K562 (cell line): Measurements from ENCODE around the gene NUFIP1. TPM values are rescaled to one million over a fixed set of nuclear protein-coding genes. Genes with fewer than 3 reads are reported as not detected.

Experiments used
- ARID1B ChIP-seq: fragments of 450-650 bp; IDR thresholded peaks from 2 replicates; pipeline ENCODE4 v1.6.1; 2016; ENCODE audit warnings: antibody characterized with exemption, mild to moderate bottlenecking, inconsistent platforms
- CTBP1 ChIP-seq: fragments of 450-650 bp; IDR thresholded peaks from 2 replicates; pipeline ENCODE4 v1.6.1; 2016; ENCODE audit warnings: borderline replicate concordance
- RBM15 ChIP-seq: fragments of 200-400 bp; formaldehyde crosslinking; IDR thresholded peaks from 2 replicates; pipeline ENCODE4 v1.6.1; 2018; ENCODE audit warnings: mild to moderate bottlenecking, low read length, moderate library complexity; ENCODE audit not compliant: insufficient read depth
- U2AF2 ChIP-seq: fragments of 200-400 bp; formaldehyde crosslinking; optimal IDR thresholded peaks from 2 replicates; pipeline ENCODE3; 2017; ENCODE audit warnings: low read depth, mild to moderate bottlenecking, low read length
- ZNF165 ChIP-seq: fragments of 250-450 bp; sonication (Bioruptor Pico); IDR thresholded peaks from 2 replicates; pipeline ENCODE4 v1.4.0; 2020; ENCODE audit warnings: borderline replicate concordance
- polyA plus RNA-seq, 8 experiments: library from polyadenylated mRNA; depleted of rRNA in 4 of 8; stranded (reverse) in 5 of 8; unstranded in 3 of 8; fragments of >200 nt; fragmentation: Nextera tagmentation in 2 of 8; fragmentation: Illumina TruSeq in 1 of 8; extraction: Ambion mirVana in 2 of 8; extraction: Trizol in 1 of 8; gene quantifications; 2 replicates each; pipeline versions ENCODE4 v1.2.1 to v1.2.3, GENCODE V29; 2011 to 2014; ENCODE audit warnings: inconsistent platforms in 1 of 8, missing spikeins in 1 of 8
- total RNA-seq, 7 experiments: library from RNA; depleted of rRNA in 6 of 7; stranded (reverse); fragments of >200 nt in 6 of 7; fragmentation: Illumina TruSeq in 2 of 7; extraction: Trizol in 2 of 7; gene quantifications; 2 replicates each; pipeline versions ENCODE4 v1.2.1 to v1.2.3, GENCODE V29; 2011 to 2021; ENCODE audit warnings: low replicate concordance in 1 of 7
- TF ChIP-seq, protein P1 (sequence below), 2 experiments: fragments of 450-650 bp; formaldehyde crosslinking in 1 of 2; IDR thresholded peaks; 2 replicates each; pipeline versions ENCODE4 v1.4.0 to v1.6.1; 2014 to 2020; ENCODE audit warnings: mild to moderate bottlenecking in 2 of 2, borderline replicate concordance in 1 of 2, low read depth in 1 of 2
- TF ChIP-seq, protein P2 (sequence below): fragments of 450-650 bp; IDR thresholded peaks from 2 replicates; pipeline ENCODE4 v1.7.1; 2018; ENCODE audit warnings: mild to moderate bottlenecking, low read depth; ENCODE audit not compliant: partially characterized antibody

NUFIP1 gene
- total and polyA plus RNA-seq, 9 of the 15 experiments (the other 6 are each of a cell fraction or from before 2014, with no cell fraction given): 2.6 to 9.7 (median 4.1) TPM

DNA sequence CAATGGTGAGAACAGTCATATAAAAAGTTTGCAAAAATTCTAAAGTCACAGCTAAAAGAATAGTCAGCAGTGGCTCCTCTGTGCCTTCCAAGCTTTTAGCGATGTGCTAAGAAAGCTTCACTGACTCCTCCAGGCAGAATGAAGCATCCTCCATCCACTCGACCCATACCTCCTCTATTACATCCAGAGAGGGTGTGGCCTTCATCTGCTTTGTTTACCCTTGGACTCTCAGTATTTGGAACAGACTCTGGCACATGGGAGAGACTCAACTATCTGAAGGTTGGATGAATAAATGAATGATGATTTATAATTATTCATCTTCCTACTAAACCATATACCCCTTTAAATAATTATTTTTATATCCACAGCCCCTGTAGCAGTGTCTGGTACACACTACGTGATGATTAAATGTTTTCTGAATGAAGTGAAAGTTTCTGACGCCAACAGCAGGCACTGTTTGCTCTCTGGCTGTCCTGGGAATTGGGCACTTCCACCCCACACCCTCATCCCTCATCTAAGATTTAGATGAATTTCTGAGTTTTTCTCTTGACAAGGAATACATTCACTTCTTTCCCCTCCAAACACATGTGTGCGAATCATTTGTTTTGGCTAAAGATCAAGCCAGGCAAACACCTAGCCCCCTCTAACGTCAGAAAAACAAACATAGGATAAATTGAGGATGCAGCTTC lies 93.9 kb downstream of the NUFIP1 start (continued):
- TF ChIP-seq, protein P1, sequence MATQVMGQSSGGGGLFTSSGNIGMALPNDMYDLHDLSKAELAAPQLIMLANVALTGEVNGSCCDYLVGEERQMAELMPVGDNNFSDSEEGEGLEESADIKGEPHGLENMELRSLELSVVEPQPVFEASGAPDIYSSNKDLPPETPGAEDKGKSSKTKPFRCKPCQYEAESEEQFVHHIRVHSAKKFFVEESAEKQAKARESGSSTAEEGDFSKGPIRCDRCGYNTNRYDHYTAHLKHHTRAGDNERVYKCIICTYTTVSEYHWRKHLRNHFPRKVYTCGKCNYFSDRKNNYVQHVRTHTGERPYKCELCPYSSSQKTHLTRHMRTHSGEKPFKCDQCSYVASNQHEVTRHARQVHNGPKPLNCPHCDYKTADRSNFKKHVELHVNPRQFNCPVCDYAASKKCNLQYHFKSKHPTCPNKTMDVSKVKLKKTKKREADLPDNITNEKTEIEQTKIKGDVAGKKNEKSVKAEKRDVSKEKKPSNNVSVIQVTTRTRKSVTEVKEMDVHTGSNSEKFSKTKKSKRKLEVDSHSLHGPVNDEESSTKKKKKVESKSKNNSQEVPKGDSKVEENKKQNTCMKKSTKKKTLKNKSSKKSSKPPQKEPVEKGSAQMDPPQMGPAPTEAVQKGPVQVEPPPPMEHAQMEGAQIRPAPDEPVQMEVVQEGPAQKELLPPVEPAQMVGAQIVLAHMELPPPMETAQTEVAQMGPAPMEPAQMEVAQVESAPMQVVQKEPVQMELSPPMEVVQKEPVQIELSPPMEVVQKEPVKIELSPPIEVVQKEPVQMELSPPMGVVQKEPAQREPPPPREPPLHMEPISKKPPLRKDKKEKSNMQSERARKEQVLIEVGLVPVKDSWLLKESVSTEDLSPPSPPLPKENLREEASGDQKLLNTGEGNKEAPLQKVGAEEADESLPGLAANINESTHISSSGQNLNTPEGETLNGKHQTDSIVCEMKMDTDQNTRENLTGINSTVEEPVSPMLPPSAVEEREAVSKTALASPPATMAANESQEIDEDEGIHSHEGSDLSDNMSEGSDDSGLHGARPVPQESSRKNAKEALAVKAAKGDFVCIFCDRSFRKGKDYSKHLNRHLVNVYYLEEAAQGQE (IDR thresholded peaks at IDR 0.05; ENCODE audit: borderline replicate concordance): no peak
- TF ChIP-seq, protein P1 (CRISPR knock-in tag; IDR thresholded peaks at IDR 0.05; ENCODE audit: low read depth): no peak
- TF ChIP-seq, protein P2, sequence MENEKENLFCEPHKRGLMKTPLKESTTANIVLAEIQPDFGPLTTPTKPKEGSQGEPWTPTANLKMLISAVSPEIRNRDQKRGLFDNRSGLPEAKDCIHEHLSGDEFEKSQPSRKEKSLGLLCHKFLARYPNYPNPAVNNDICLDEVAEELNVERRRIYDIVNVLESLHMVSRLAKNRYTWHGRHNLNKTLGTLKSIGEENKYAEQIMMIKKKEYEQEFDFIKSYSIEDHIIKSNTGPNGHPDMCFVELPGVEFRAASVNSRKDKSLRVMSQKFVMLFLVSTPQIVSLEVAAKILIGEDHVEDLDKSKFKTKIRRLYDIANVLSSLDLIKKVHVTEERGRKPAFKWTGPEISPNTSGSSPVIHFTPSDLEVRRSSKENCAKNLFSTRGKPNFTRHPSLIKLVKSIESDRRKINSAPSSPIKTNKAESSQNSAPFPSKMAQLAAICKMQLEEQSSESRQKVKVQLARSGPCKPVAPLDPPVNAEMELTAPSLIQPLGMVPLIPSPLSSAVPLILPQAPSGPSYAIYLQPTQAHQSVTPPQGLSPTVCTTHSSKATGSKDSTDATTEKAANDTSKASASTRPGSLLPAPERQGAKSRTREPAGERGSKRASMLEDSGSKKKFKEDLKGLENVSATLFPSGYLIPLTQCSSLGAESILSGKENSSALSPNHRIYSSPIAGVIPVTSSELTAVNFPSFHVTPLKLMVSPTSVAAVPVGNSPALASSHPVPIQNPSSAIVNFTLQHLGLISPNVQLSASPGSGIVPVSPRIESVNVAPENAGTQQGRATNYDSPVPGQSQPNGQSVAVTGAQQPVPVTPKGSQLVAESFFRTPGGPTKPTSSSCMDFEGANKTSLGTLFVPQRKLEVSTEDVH: no peak
- TF ChIP-seq U2AF2 (no peak), CTBP1 (no peak), ARID1B (no peak), ZNF165 (no peak), RBM15 (no peak)
